Activated CD8-positive, alpha-beta T cell treated with anti-CD3 and anti-CD28 coated beads for 36 hours (primary cell): ENCODE results near the gene TUBA4A. TPM values are rescaled to one million over a fixed set of nuclear protein-coding genes. Genes with fewer than 3 reads are reported as not detected.

Source experiments
- ATAC-seq: fragments of 200-7000 bp; cut with Tn5 transposase; one replicate; pipeline ENCODE4 v1.10.0; 2021; ENCODE audit warnings: mild to moderate bottlenecking, moderate library complexity
- CTCF ChIA-PET: fragments of 350-600 bp; sonication (Branson Sonifier 250); formaldehyde crosslinking; loops from one replicate; lab custom pipeline; 2021; ENCODE audit warnings: antibody characterized with exemption; lab: Charles Lee
- POLR2A ChIA-PET: fragments of 350-600 bp; sonication (Branson Sonifier 250); formaldehyde crosslinking; loops from one replicate; lab custom pipeline; 2021; ENCODE audit warnings: antibody characterized with exemption; lab: Charles Lee
- DNase-seq: peaks from one replicate; pipeline ENCODE4 v3.0.0-alpha.2; 2020
- H3K27ac Mint-ChIP-seq: one replicate; pipeline ENCODE4 v1.8.0; 2021; ENCODE audit warnings: mild to moderate bottlenecking, mixed read lengths
- H3K27me3 Mint-ChIP-seq: one replicate; pipeline ENCODE4 v1.8.0; 2021; ENCODE audit warnings: mixed read lengths
- H3K36me3 Mint-ChIP-seq: one replicate; pipeline ENCODE4 v1.8.0; 2021; ENCODE audit warnings: low read depth, mixed read lengths
- H3K4me1 Mint-ChIP-seq: one replicate; pipeline ENCODE4 v1.8.0; 2021; ENCODE audit warnings: low read depth, mixed read lengths
- H3K4me3 Mint-ChIP-seq: one replicate; pipeline ENCODE4 v1.8.0; 2021; ENCODE audit warnings: mild to moderate bottlenecking, moderate library complexity, mixed read lengths
- H3K9me3 Mint-ChIP-seq: one replicate; pipeline ENCODE4 v1.8.0; 2021; ENCODE audit warnings: mixed read lengths
- intact Hi-C: fragments of 100-400 bp; cut with micrococcal nuclease; formaldehyde crosslinking; loops from one replicate; pipeline ENCODE4 v1.10.0; 2022
- total RNA-seq, 2 experiments: library from RNA; stranded (reverse); gene quantifications; one replicate each; pipeline ENCODE4 v1.2.3, GENCODE V29; 2021
- TF ChIP-seq, protein P1 (sequence below): fragments of 200-600 bp; IDR thresholded peaks from one replicate; pipeline ENCODE4 v1.8.0; 2022; ENCODE audit warnings: antibody characterized with exemption, mild to moderate bottlenecking

Gene TUBA4A
- total RNA-seq, 2 experiments from 2014 or later: 226 TPM

GRCh38 chr2:219291394-219291793, 37.7 kb upstream of the TUBA4A start:
- Mint-ChIP-seq H3K27me3 (no peaks in the 10 kb centered on the region), H3K4me1 (peaks cover 20% of the 10 kb centered on the region), H3K36me3 (no peaks in the 10 kb centered on the region), H3K27ac (no peak overlapping the region), H3K9me3 (no peaks in the 10 kb centered on the region), H3K4me3 (no peak overlapping the region)
- intact Hi-C loops: no loop called here
- DNase-seq (no peak), ATAC-seq (no peak)
- ChIA-PET POLR2A (interaction anchor here (1.0 to 4.9 kb wide), 3 partner anchors 12 to 85 kb away, joined by 3 to 41 read pairs (median 6); partner anchors contain the start of genes ANKZF1, ATG9A, DNAJB2 and ZFAND2B), CTCF (interaction anchor here (1.1 to 13.0 kb wide), 6 partner anchors 7 to 132 kb away, joined by 3 to 336 read pairs (median 8); partner anchors contain the start of genes DNAJB2, NHEJ1, TUBA4A and TUBA4B)
- TF ChIP-seq, protein P1, sequence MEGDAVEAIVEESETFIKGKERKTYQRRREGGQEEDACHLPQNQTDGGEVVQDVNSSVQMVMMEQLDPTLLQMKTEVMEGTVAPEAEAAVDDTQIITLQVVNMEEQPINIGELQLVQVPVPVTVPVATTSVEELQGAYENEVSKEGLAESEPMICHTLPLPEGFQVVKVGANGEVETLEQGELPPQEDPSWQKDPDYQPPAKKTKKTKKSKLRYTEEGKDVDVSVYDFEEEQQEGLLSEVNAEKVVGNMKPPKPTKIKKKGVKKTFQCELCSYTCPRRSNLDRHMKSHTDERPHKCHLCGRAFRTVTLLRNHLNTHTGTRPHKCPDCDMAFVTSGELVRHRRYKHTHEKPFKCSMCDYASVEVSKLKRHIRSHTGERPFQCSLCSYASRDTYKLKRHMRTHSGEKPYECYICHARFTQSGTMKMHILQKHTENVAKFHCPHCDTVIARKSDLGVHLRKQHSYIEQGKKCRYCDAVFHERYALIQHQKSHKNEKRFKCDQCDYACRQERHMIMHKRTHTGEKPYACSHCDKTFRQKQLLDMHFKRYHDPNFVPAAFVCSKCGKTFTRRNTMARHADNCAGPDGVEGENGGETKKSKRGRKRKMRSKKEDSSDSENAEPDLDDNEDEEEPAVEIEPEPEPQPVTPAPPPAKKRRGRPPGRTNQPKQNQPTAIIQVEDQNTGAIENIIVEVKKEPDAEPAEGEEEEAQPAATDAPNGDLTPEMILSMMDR: no peak

DNA sequence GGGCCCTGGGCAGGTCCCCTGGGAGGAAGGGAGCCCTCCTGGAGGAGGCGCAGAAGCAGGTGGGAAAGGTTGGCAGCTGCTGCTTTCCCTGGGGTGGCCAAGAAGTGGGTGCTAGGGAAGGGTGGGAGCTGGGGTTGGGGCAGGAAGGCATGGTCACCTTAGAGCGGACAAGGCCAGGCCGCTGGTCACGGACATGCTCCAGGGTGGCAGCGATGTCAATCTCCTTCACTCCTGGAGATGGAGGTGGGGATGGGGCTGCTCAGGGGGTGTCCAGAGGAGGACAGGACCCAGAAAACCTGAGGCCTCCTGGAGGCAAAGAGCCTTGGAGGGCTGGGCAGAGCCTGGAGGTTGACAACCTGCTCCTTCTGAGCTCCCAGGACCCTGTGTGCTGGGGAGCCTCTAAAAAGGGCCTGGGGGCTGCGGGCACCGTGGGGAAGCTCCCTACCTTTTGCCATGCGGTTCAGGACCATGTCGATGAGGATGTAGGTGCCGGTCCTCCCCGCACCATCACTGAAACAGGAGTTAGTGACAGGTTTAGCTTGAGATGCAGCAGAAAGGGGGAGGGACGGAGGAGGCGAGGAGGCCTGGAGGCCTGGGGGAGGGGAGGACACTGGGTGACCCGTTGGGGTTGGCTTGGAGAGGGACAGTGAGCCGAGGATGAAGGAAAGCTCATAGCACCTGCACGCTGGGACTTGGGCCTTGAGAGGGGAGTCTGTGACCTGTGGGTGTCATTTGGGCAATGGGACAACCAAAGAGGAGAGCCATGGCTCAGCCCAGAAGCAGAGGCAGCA, 36.9 kb upstream of the TUBA4A start:
- Mint-ChIP-seq H3K4me1 (peaks cover 20% of the 10 kb centered on the region), H3K27me3 (no peaks in the 10 kb centered on the region), H3K27ac (no peak overlapping the region), H3K9me3 (no peaks in the 10 kb centered on the region), H3K4me3 (no peak overlapping the region), H3K36me3 (peaks cover 4% of the 10 kb centered on the region)
- intact Hi-C loops: no loop called here
- CTCF ChIA-PET: interaction anchor here (1.1 to 13.0 kb wide), 5 partner anchors 8 to 39 kb away, joined by 3 to 336 read pairs (median 6); partner anchors contain the start of genes DNAJB2, TUBA4A and TUBA4B
- DNase-seq: no peak
- TF ChIP-seq, protein P1: no peak
- no peak for ATAC-seq
- POLR2A ChIA-PET: interaction anchor here (2.3 kb wide), 1 partner anchor 60 kb away, joined by 6 read pairs; the partner anchor contains the start of genes ANKZF1 and ATG9A

DNA sequence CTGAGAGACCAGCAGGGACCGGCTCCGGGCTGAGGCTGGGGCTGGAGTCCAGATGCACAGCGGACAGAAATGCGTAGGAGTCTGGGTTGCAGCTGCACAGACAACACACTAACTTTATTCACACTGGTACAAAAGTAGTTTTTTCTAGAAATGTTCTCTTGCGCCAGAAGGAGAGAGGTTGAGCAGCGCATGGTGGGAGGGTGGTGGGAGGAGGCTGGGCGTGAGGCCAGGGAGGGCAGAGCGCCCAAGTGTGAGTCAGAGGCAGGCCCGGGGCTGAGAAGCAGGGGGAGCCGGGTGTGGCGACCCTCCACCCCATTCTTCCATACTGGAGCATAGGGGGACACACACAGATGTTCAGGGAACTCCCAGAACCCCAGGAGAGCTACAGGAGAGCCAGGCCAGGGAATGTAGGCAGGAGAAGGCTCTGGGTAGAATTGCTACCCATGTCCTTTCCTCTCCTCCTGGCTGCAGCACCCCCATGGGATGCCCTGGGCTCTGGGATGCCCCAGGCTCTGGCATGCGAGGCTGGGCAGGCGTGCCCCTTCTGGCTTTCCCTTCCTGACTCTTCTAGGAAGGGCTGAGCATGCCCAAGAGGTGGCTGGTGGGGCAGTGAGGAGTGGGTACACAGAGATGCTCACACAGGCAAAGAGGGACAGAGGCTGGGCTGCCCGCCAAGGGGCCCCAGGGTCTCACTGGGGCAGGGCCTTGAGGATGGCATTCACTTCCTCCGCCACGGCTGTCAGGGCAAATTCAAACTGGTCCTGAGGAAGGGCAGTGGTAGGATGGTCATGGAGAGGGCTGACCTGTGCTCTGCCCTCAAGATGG, 36.0 kb upstream of the TUBA4A start:
- ATAC-seq (no peak), DNase-seq (no peak)
- peaks cover 19% of the 10 kb centered on the region for H3K4me1 Mint-ChIP-seq
- H3K36me3 Mint-ChIP-seq: peaks cover 5% of the 10 kb centered on the region
- H3K9me3 Mint-ChIP-seq: no peaks in the 10 kb centered on the region
- CTCF ChIA-PET: interaction anchor here (1.1 to 13.0 kb wide), 4 partner anchors 9 to 12 kb away, joined by 6 to 336 read pairs (median 8); partner anchors contain the start of gene DNAJB2
- no peak overlapping the region for H3K27ac Mint-ChIP-seq
- H3K4me3 Mint-ChIP-seq: no peak overlapping the region
- TF ChIP-seq, protein P1: no peak
- intact Hi-C loops: no loop called here
- POLR2A ChIA-PET: interaction anchor here (2.3 kb wide), 1 partner anchor 60 kb away, joined by 6 read pairs; the partner anchor contains the start of genes ANKZF1 and ATG9A
- H3K27me3 Mint-ChIP-seq: no peaks in the 10 kb centered on the region

DNA sequence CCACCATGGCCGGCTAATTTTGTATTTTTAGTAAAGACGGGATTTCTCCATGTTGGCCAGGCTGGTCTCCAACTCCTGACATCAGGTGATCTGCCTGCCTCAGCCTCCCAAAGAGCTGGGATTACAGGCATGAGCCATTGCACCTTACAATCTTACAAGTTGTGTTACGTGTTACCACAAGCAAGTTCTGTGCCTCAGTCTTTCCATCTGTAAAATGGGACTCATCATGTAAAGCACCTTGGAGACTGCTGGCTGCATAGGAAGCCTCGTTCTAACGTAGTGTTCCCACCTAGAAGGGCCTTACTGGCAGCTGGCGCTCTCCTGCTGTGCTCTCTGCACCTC, 35.4 kb upstream of the TUBA4A start:
- H3K4me3 Mint-ChIP-seq: no peak overlapping the region
- intact Hi-C loops: no loop called here
- no peak for ATAC-seq
- ChIA-PET CTCF (interaction anchor here (1.9 kb wide), 1 partner anchor 12 kb away, joined by 7 read pairs; no protein-coding TSS in a partner anchor), POLR2A (no interaction called here)
- H3K4me1 Mint-ChIP-seq: peaks cover 15% of the 10 kb centered on the region
- H3K9me3 Mint-ChIP-seq: no peaks in the 10 kb centered on the region
- peaks cover 5% of the 10 kb centered on the region for H3K36me3 Mint-ChIP-seq
- DNase-seq: no peak
- H3K27ac Mint-ChIP-seq: no peak overlapping the region
- H3K27me3 Mint-ChIP-seq: no peaks in the 10 kb centered on the region
- TF ChIP-seq, protein P1: no peak
